GM23338 (cell line): ENCODE measurements around the gene CCNT2. TPM values are rescaled to one million over a fixed set of nuclear protein-coding genes. Genes with fewer than 3 reads are reported as not detected.

Experiments used
- ATAC-seq: fragments of 200-7000 bp; cut with Tn5 transposase; 3 replicates; pipeline ENCODE4 v1.9.1; 2020
- DNase-seq: peaks from one replicate; pipeline ENCODE4 v3.0.0-alpha.2; 2015; ENCODE audit warnings: low spot score
- H2AFZ ChIP-seq: fragments of 200-600 bp; sonication (generic); 2 replicates; pipeline ENCODE4 v1.8.0; 2016; ENCODE audit warnings: antibody characterized with exemption, mild to moderate bottlenecking, moderate library complexity
- H3F3A ChIP-seq: fragments of 200-600 bp; sonication (generic); replicated peaks from 2 replicates; pipeline ENCODE4 v1.8.0; 2017; ENCODE audit warnings: antibody characterized with exemption, mixed run types, low read depth
- H3K27ac ChIP-seq: fragments of 200-600 bp; sonication (generic); 2 replicates; pipeline ENCODE4 v1.6.1; 2016; ENCODE audit warnings: low read depth
- H3K27me3 ChIP-seq: fragments of 200-600 bp; sonication (generic); 2 replicates; pipeline ENCODE4 v1.8.0; 2016; ENCODE audit warnings: mild to moderate bottlenecking, mixed run types, moderate library complexity; ENCODE audit not compliant: insufficient read depth
- H3K36me3 ChIP-seq: fragments of 200-600 bp; sonication (generic); 2 replicates; pipeline ENCODE4 v1.8.0; 2016; ENCODE audit warnings: mild to moderate bottlenecking; ENCODE audit not compliant: insufficient read depth
- H3K4me1 ChIP-seq: fragments of 200-600 bp; sonication (generic); 2 replicates; pipeline ENCODE4 v1.8.0; 2016; ENCODE audit warnings: mild to moderate bottlenecking, moderate library complexity; ENCODE audit not compliant: insufficient read depth
- H3K4me2 ChIP-seq: fragments of 200-600 bp; sonication (generic); 2 replicates; pipeline ENCODE4 v1.7.1; 2017; ENCODE audit warnings: mixed run types
- H3K4me3 ChIP-seq: fragments of 200-600 bp; sonication (generic); 2 replicates; pipeline ENCODE4 v1.6.1; 2016; ENCODE audit warnings: mixed run types
- H3K79me2 ChIP-seq: fragments of 200-600 bp; sonication (generic); replicated peaks from 2 replicates; pipeline ENCODE4 v1.8.0; 2017; ENCODE audit warnings: mild to moderate bottlenecking; ENCODE audit not compliant: insufficient read depth
- H3K9me2 ChIP-seq: fragments of 200-600 bp; sonication (generic); 2 replicates; pipeline ENCODE4 v1.8.0; 2017; ENCODE audit not compliant: insufficient read depth
- H4K20me1 ChIP-seq: fragments of 200-600 bp; sonication (generic); replicated peaks from 2 replicates; pipeline ENCODE4 v1.8.0; 2017; ENCODE audit warnings: mild to moderate bottlenecking; ENCODE audit not compliant: insufficient read depth
- H3K27ac Mint-ChIP-seq: 2 replicates; pipeline ENCODE4 v1.8.0; 2020; ENCODE audit warnings: inconsistent platforms, mild to moderate bottlenecking, moderate library complexity, mixed read lengths
- H3K27me3 Mint-ChIP-seq: 3 replicates; pipeline ENCODE4 v1.8.0; 2022; ENCODE audit warnings: low read depth, mild to moderate bottlenecking, moderate library complexity, mixed read lengths, inconsistent platforms; ENCODE audit not compliant: insufficient read depth, poor library complexity
- H3K36me3 Mint-ChIP-seq: 3 replicates; pipeline ENCODE4 v1.8.0; 2021; ENCODE audit warnings: low read depth, mild to moderate bottlenecking, inconsistent platforms, moderate library complexity, mixed read lengths
- H3K4me1 Mint-ChIP-seq: 3 replicates; pipeline ENCODE4 v1.8.0; 2020; ENCODE audit warnings: mild to moderate bottlenecking, inconsistent platforms, mixed read lengths
- H3K4me3 Mint-ChIP-seq: 3 replicates; pipeline ENCODE4 v1.8.0; 2021; ENCODE audit warnings: moderate library complexity, mild to moderate bottlenecking, inconsistent platforms, mixed read lengths
- H3K9me3 Mint-ChIP-seq: 3 replicates; pipeline ENCODE4 v1.8.0; 2020; ENCODE audit warnings: moderate library complexity, mild to moderate bottlenecking, inconsistent platforms, mixed read lengths
- POLR2AphosphoS5 ChIP-seq: IDR thresholded peaks from 2 replicates; pipeline ENCODE4 v1.6.1; 2016; ENCODE audit warnings: antibody characterized with exemption, low read depth
- ZNF114 ChIP-seq: fragments of 250-450 bp; sonication (Bioruptor Pico); IDR thresholded peaks from 2 replicates; pipeline ENCODE4 v1.5.0; 2020; ENCODE audit warnings: mild to moderate bottlenecking, moderate library complexity
- ZNF462 ChIP-seq: fragments of 250-450 bp; sonication (Bioruptor Pico); IDR thresholded peaks from 2 replicates; pipeline ENCODE4 v1.5.0; 2020; ENCODE audit warnings: mild to moderate bottlenecking, moderate library complexity
- polyA plus RNA-seq: library from polyadenylated mRNA; unstranded; fragments of >200 nt; fragmentation: Nextera tagmentation; extraction: Ambion mirVana; gene quantifications from 2 replicates; pipeline ENCODE4 v1.2.1, GENCODE V29; 2016
- total RNA-seq: library from RNA; depleted of rRNA; stranded (reverse); fragments of >200 nt; shearing (Covaris generic); gene quantifications from 2 replicates; pipeline ENCODE4 v1.2.3, GENCODE V29; 2014
- TF ChIP-seq, protein P1 (sequence below): IDR thresholded peaks from one replicate; pipeline ENCODE4 v1.6.1; 2018; ENCODE audit warnings: antibody characterized with exemption; ENCODE audit not compliant: unreplicated experiment

Gene CCNT2
- total and polyA plus RNA-seq, 2 experiments from 2014 or later, result 22.5 to 46.5 TPM

DNA sequence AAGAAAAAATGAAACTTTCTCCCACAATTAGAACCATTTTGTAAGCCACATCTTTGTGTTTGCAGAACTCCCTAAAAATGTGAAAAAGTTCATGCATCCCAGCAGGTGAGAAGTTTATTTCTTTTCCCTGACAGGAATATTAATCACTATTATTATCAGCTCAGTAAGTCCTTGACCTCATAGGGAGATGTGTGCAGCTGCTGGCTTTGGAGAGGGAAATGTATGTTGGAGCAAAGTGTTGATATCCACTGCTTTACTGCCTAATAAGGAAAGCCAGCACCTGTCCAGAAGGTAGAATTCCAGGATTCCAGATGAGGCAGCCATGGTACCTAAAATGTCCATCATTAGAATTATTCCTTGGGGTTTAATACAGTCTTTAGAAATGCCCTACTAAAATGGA lies 35.8 kb upstream of the CCNT2 start:
- no peak overlapping the region for H3K4me2 ChIP-seq
- DNase-seq, result no peak

More for the DNA sequence above, 35.8 kb upstream of the CCNT2 start:
- Mint-ChIP-seq H3K9me3 (peaks cover 9% of the 10 kb centered on the region; the same call in 2 of the 3 replicates), H3K4me3 (no peak overlapping the region), H3K36me3 (no peaks in the 10 kb centered on the region), H3K4me1 (no peaks in the 10 kb centered on the region), H3K27me3 (no peaks in the 10 kb centered on the region), H3K27ac (no peak overlapping the region)
- H3K79me2 ChIP-seq, result no peaks in the 10 kb centered on the region
- H4K20me1 ChIP-seq, result no peaks in the 10 kb centered on the region
- no peak overlapping the region for H2AFZ ChIP-seq
- H3F3A ChIP-seq, result no peaks in the 10 kb centered on the region
- H3K27ac ChIP-seq, result no peak overlapping the region
- H3K4me1 ChIP-seq, result no peaks in the 10 kb centered on the region
- no peak for ATAC-seq
- no peaks in the 10 kb centered on the region for H3K9me2 ChIP-seq
- no peak overlapping the region for H3K4me3 ChIP-seq
- no peak for TF ChIP-seq ZNF114 (CRISPR knock-in tag)
- no peak for TF ChIP-seq POLR2AphosphoS5
- TF ChIP-seq ZNF462 (CRISPR knock-in tag), result no peak
- TF ChIP-seq, protein P1, sequence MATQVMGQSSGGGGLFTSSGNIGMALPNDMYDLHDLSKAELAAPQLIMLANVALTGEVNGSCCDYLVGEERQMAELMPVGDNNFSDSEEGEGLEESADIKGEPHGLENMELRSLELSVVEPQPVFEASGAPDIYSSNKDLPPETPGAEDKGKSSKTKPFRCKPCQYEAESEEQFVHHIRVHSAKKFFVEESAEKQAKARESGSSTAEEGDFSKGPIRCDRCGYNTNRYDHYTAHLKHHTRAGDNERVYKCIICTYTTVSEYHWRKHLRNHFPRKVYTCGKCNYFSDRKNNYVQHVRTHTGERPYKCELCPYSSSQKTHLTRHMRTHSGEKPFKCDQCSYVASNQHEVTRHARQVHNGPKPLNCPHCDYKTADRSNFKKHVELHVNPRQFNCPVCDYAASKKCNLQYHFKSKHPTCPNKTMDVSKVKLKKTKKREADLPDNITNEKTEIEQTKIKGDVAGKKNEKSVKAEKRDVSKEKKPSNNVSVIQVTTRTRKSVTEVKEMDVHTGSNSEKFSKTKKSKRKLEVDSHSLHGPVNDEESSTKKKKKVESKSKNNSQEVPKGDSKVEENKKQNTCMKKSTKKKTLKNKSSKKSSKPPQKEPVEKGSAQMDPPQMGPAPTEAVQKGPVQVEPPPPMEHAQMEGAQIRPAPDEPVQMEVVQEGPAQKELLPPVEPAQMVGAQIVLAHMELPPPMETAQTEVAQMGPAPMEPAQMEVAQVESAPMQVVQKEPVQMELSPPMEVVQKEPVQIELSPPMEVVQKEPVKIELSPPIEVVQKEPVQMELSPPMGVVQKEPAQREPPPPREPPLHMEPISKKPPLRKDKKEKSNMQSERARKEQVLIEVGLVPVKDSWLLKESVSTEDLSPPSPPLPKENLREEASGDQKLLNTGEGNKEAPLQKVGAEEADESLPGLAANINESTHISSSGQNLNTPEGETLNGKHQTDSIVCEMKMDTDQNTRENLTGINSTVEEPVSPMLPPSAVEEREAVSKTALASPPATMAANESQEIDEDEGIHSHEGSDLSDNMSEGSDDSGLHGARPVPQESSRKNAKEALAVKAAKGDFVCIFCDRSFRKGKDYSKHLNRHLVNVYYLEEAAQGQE, result no peak
- H3K36me3 ChIP-seq, result no peaks in the 10 kb centered on the region
- H3K27me3 ChIP-seq, result no peaks in the 10 kb centered on the region
